ENCODE measurements around the gene ZSWIM6. TPM values are rescaled to one million over a fixed set of nuclear protein-coding genes. Genes with fewer than 3 reads are reported as not detected.

Gene ZSWIM6
- total and polyA plus RNA-seq, 2 experiments from 2014 or later, result 3.9 to 6.0 TPM

- TF ChIP-seq, protein P1, sequence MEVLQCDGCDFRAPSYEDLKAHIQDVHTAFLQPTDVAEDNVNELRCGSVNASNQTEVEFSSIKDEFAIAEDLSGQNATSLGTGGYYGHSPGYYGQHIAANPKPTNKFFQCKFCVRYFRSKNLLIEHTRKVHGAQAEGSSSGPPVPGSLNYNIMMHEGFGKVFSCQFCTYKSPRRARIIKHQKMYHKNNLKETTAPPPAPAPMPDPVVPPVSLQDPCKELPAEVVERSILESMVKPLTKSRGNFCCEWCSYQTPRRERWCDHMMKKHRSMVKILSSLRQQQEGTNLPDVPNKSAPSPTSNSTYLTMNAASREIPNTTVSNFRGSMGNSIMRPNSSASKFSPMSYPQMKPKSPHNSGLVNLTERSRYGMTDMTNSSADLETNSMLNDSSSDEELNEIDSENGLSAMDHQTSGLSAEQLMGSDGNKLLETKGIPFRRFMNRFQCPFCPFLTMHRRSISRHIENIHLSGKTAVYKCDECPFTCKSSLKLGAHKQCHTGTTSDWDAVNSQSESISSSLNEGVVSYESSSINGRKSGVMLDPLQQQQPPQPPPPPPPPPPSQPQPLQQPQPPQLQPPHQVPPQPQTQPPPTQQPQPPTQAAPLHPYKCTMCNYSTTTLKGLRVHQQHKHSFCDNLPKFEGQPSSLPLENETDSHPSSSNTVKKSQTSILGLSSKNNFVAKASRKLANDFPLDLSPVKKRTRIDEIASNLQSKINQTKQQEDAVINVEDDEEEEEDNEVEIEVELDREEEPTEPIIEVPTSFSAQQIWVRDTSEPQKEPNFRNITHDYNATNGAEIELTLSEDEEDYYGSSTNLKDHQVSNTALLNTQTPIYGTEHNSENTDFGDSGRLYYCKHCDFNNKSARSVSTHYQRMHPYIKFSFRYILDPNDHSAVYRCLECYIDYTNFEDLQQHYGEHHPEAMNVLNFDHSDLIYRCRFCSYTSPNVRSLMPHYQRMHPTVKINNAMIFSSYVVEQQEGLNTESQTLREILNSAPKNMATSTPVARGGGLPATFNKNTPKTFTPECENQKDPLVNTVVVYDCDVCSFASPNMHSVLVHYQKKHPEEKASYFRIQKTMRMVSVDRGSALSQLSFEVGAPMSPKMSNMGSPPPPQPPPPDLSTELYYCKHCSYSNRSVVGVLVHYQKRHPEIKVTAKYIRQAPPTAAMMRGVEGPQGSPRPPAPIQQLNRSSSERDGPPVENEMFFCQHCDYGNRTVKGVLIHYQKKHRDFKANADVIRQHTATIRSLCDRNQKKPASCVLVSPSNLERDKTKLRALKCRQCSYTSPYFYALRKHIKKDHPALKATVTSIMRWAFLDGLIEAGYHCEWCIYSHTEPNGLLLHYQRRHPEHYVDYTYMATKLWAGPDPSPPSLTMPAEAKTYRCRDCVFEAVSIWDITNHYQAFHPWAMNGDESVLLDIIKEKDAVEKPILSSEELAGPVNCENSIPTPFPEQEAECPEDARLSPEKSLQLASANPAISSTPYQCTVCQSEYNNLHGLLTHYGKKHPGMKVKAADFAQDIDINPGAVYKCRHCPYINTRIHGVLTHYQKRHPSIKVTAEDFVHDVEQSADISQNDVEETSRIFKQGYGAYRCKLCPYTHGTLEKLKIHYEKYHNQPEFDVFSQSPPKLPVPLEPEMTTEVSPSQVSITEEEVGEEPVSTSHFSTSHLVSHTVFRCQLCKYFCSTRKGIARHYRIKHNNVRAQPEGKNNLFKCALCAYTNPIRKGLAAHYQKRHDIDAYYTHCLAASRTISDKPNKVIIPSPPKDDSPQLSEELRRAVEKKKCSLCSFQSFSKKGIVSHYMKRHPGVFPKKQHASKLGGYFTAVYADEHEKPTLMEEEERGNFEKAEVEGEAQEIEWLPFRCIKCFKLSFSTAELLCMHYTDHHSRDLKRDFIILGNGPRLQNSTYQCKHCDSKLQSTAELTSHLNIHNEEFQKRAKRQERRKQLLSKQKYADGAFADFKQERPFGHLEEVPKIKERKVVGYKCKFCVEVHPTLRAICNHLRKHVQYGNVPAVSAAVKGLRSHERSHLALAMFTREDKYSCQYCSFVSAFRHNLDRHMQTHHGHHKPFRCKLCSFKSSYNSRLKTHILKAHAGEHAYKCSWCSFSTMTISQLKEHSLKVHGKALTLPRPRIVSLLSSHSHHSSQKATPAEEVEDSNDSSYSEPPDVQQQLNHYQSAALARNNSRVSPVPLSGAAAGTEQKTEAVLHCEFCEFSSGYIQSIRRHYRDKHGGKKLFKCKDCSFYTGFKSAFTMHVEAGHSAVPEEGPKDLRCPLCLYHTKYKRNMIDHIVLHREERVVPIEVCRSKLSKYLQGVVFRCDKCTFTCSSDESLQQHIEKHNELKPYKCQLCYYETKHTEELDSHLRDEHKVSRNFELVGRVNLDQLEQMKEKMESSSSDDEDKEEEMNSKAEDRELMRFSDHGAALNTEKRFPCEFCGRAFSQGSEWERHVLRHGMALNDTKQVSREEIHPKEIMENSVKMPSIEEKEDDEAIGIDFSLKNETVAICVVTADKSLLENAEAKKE (CRISPR knock-in tag; IDR thresholded peaks at IDR 0.05), result no peak
Observed at GRCh38 chr5:61532983-61533382, 200.9 kb downstream of the ZSWIM6 start (continued).

DNA sequence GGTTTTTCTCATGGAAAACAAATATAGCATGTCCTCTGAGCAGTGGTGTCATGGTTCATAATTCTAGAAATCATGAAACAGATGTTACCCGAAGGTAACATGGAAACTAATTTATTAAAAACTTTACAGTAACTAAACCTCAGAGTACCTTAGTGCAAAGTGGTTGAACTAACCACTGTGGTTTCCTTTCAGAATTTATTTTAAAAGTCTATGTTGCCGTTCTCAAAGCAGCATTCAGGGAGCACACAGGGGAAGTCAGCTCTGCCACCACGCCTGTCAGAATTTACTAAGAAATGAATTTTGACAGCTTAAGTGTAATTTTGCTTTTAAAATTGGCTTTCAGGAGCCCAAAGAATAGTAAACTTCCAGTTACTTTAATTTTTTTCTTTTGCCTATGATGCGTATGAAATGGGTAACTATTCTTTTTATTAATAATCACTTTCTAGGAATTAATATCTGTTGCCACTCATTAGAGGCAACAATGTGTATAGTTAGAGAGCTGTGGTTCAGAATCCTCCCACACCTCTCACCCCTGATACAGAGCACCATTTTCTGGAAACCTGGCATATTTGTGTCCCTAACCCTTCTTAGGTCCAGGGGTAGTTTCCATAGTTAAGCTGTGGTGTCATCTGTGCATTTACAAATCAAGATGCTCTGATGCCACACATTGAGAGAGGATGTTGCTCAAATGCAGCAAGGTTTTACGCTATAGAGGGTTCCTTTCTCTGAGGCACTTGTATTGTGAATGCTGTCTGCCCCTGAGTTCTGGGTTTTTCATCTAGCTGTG, 202.6 kb downstream of the ZSWIM6 start:
- Histone ChIP-seq H3K27me3 (ENCODE audit: insufficient read depth) (no peaks in the 10 kb centered on the region), H3K27ac (ENCODE audit: low read depth) (no peak overlapping the region), H2AFZ (no peak overlapping the region), H3F3A (replicated peaks; ENCODE audit: low read depth) (no peaks in the 10 kb centered on the region), H3K4me2 (no peak overlapping the region), H3K4me3 (no peak overlapping the region), H3K36me3 (ENCODE audit: insufficient read depth) (no peaks in the 10 kb centered on the region), H3K9me2 (ENCODE audit: insufficient read depth) (no peaks in the 10 kb centered on the region), H3K79me2 (replicated peaks; ENCODE audit: insufficient read depth) (no peaks in the 10 kb centered on the region), H4K20me1 (replicated peaks; ENCODE audit: insufficient read depth) (no peaks in the 10 kb centered on the region), H3K4me1 (ENCODE audit: insufficient read depth) (no peaks in the 10 kb centered on the region)
- Mint-ChIP-seq H3K27ac (no peak overlapping the region), H3K9me3 (no peaks in the 10 kb centered on the region), H3K27me3 (ENCODE audit: insufficient read depth, low read depth, poor library complexity) (peaks cover 2% of the 10 kb centered on the region), H3K4me1 (no peaks in the 10 kb centered on the region), H3K36me3 (ENCODE audit: low read depth) (peaks cover 17% of the 10 kb centered on the region; the same call in 2 of the 3 replicates), H3K4me3 (no peak overlapping the region)
- TF ChIP-seq EZH2 (IDR thresholded peaks at IDR 0.05; ENCODE audit: low read depth, unreplicated experiment) (no peak), ZNF114 (CRISPR knock-in tag; IDR thresholded peaks at IDR 0.05) (no peak), EZH2phosphoT487 (IDR thresholded peaks at IDR 0.05; ENCODE audit: unreplicated experiment) (no peak), JUNB (IDR thresholded peaks at IDR 0.05; ENCODE audit: unreplicated experiment) (no peak), CREB1 (CRISPR knock-in tag; IDR thresholded peaks at IDR 0.05; ENCODE audit: low read depth) (no peak)
- ATAC-seq (no peak), DNase-seq (ENCODE audit: low spot score) (no peak)

Measured in GM23338 (cell line).